Suprapubic skin (tissue), 4 donors: ENCODE results near the gene ABHD17C. TPM values are rescaled to one million over a fixed set of nuclear protein-coding genes. Genes with fewer than 3 reads are reported as not detected.

ENCODE experiments used
- DNase-seq, 2 donors: peaks; one replicate each; pipeline ENCODE4 v3.0.0-alpha.2; 2019; ENCODE audit warnings: low spot score in 2 of 2
- H3K27ac ChIP-seq: fragments of 200-600 bp; sonication (generic); one replicate; pipeline ENCODE4 v1.5.1; 2019
- H3K27me3 ChIP-seq: fragments of 200-600 bp; sonication (generic); one replicate; pipeline ENCODE4 v1.5.1; 2019
- H3K36me3 ChIP-seq: fragments of 200-600 bp; sonication (generic); one replicate; pipeline ENCODE4 v1.5.1; 2019
- H3K4me1 ChIP-seq: fragments of 200-600 bp; sonication (generic); one replicate; pipeline ENCODE4 v1.5.1; 2019
- H3K4me3 ChIP-seq: fragments of 200-600 bp; sonication (generic); one replicate; pipeline ENCODE4 v1.5.1; 2019; ENCODE audit warnings: mild to moderate bottlenecking
- H3K9me3 ChIP-seq: fragments of 200-600 bp; sonication (generic); one replicate; pipeline ENCODE4 v1.5.1; 2019
- EP300 ChIP-seq: sonication (generic); formaldehyde crosslinking; IDR thresholded peaks from one replicate; pipeline ENCODE4 v1.6.1; 2017; ENCODE audit warnings: antibody characterized with exemption
- POLR2A ChIP-seq, 2 donors: fragments of 450-650 bp; IDR thresholded peaks; one replicate each; pipeline ENCODE4 v1.6.1; 2017; ENCODE audit warnings: antibody characterized with exemption in 2 of 2, mild to moderate bottlenecking in 2 of 2, moderate library complexity in 2 of 2
- POLR2AphosphoS5 ChIP-seq, 3 donors: sonication (generic); formaldehyde crosslinking; IDR thresholded peaks; one replicate each; pipeline ENCODE4 v1.6.1; 2017; ENCODE audit warnings: antibody characterized with exemption in 3 of 3
- WGBS: methylation state at CpG from one replicate; pipeline ENCODE4 v1.1.5; 2018; 5-methylcytosine and 5-hydroxymethylcytosine counted together
- total RNA-seq, 4 donors: library from RNA; depleted of rRNA; stranded (reverse); fragments of >200 nt; gene quantifications; one replicate each; pipeline ENCODE4 v1.1.0, GENCODE V29; 2016
- TF ChIP-seq, protein P1 (sequence below), 2 donors: fragments of 200-600 bp in 1 of 2; fragments of 450-650 bp in 1 of 2; sonication (generic) in 1 of 2; IDR thresholded peaks; one replicate each; pipeline ENCODE4 v1.5.1; 2016 to 2019; ENCODE audit warnings: antibody characterized with exemption in 2 of 2, mild to moderate bottlenecking in 1 of 2, moderate library complexity in 1 of 2

Gene ABHD17C
- total RNA-seq, 4 donors from 2014 or later: 15.6 to 25.3 (median 21.1) TPM

DNA sequence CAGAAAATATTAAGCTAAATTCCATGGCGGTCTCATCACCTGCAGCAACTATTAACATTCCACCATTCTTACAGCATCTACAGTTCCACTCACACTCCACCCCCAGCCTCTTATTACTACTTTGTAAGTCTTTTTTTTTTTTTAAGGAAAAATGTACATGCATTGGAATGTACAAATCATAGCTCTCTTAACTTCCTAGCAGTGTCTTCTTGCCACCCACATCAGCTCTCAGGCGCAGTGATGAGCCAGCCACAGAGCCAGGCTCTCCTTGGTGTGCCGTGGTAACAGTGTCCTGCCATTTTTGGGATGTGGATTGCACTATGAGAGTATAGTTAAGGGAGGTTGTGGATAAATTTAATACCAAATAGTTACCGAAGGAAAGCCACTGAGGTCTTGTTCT lies 17.8 kb downstream of the ABHD17C start:
- no peak overlapping the region for H3K4me3 ChIP-seq
- no peak for TF ChIP-seq EP300
- TF ChIP-seq POLR2A (IDR thresholded peaks at IDR 0.05): no peak
- TF ChIP-seq POLR2AphosphoS5 (IDR thresholded peaks at IDR 0.05): no peak
- TF ChIP-seq, protein P1, sequence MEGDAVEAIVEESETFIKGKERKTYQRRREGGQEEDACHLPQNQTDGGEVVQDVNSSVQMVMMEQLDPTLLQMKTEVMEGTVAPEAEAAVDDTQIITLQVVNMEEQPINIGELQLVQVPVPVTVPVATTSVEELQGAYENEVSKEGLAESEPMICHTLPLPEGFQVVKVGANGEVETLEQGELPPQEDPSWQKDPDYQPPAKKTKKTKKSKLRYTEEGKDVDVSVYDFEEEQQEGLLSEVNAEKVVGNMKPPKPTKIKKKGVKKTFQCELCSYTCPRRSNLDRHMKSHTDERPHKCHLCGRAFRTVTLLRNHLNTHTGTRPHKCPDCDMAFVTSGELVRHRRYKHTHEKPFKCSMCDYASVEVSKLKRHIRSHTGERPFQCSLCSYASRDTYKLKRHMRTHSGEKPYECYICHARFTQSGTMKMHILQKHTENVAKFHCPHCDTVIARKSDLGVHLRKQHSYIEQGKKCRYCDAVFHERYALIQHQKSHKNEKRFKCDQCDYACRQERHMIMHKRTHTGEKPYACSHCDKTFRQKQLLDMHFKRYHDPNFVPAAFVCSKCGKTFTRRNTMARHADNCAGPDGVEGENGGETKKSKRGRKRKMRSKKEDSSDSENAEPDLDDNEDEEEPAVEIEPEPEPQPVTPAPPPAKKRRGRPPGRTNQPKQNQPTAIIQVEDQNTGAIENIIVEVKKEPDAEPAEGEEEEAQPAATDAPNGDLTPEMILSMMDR (IDR thresholded peaks at IDR 0.05): no peak
- H3K9me3 ChIP-seq: no peaks in the 10 kb centered on the region
- H3K27ac ChIP-seq: no peak overlapping the region
- H3K27me3 ChIP-seq: no peaks in the 10 kb centered on the region
- no peak for DNase-seq
- no peaks in the 10 kb centered on the region for H3K36me3 ChIP-seq
- H3K4me1 ChIP-seq: peaks cover 6% of the 10 kb centered on the region
- 97% methylated on average over 4 of the region's 4 CpGs for WGBS

DNA sequence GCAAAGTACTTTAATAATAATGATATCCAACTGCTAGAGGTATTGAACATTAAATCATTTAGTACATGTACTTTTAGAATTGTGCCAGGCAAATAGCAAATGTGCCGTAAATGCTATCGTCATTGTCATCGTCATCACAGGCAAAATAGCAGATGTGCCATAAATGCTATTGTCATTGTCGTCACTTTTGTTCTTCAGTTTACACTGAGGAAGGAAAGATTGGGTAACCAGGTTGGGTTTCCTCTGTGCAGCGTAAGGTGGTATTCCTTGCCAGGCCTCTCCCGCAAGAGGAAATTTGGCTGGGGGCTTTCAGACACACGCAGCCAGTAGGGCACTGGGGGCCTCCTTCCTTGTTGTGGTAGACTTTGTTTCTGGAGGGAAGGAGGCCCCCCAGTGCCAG lies 26.4 kb downstream of the ABHD17C start:
- TF ChIP-seq EP300 (no peak), POLR2A (IDR thresholded peaks at IDR 0.05) (no peak), POLR2AphosphoS5 (IDR thresholded peaks at IDR 0.05) (no peak)
- TF ChIP-seq, protein P1 (IDR thresholded peaks at IDR 0.05): no peak
- Histone ChIP-seq H3K4me3 (no peak overlapping the region), H3K4me1 (no peaks in the 10 kb centered on the region), H3K27ac (no peak overlapping the region), H3K36me3 (no peaks in the 10 kb centered on the region), H3K27me3 (no peaks in the 10 kb centered on the region), H3K9me3 (no peaks in the 10 kb centered on the region)
- WGBS: 91% methylated on average over 7 of the region's 7 CpGs
- no peak for DNase-seq

DNA sequence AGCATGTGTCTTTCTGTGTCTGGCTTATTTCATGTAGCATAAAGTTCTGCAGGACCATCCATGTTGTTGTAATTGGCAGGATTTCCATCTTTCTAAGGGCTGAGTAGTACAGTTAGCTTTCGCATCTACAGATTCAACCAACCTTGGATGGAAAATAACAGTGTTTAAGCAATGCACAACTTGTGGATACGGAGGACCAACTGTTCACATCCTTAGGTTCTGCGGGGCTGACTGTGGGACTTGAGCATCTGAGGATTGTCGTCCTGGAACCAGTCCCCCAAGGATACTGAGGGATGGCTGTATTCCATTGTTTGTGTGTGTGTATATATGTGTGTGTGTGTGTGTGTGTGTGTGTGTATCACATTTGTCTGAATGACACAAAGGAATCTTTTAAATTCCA lies 27.7 kb downstream of the ABHD17C start:
- Histone ChIP-seq H3K9me3 (no peaks in the 10 kb centered on the region), H3K36me3 (no peaks in the 10 kb centered on the region), H3K27me3 (no peaks in the 10 kb centered on the region), H3K27ac (no peak overlapping the region), H3K4me1 (no peaks in the 10 kb centered on the region), H3K4me3 (no peak overlapping the region)
- DNase-seq: no peak
- 92% methylated on average over 4 of the region's 4 CpGs for WGBS
- TF ChIP-seq, protein P1 (IDR thresholded peaks at IDR 0.05): no peak
- no peak for TF ChIP-seq POLR2AphosphoS5 (IDR thresholded peaks at IDR 0.05)

DNA sequence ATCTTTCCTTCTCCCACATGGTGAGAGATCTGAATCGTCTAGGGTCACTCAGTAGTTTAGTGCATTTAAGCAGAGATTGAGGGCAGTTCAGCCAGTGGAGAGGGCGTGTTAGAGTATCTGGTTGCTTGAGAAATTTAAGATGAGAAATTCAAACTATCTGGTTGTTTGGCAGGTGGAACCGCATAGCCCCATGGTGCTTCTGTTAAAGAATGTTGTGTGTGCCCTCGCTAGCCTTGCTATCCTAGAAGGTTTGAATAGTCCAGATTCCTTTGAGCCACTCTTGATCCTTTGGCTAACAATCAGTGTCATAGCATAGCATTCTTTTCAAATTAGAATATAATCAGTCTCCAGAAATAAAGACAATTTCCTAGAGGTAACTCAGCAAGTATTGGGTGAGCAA lies 32.1 kb downstream of the ABHD17C start:
- no peaks in the 10 kb centered on the region for H3K4me1 ChIP-seq
- no peaks in the 10 kb centered on the region for H3K36me3 ChIP-seq
- TF ChIP-seq POLR2AphosphoS5 (IDR thresholded peaks at IDR 0.05) (no peak), POLR2A (IDR thresholded peaks at IDR 0.05) (no peak), EP300 (no peak)
- H3K27ac ChIP-seq: no peak overlapping the region
- DNase-seq: no peak
- WGBS: 93% methylated on average over 4 of the region's 4 CpGs
- no peaks in the 10 kb centered on the region for H3K9me3 ChIP-seq
- H3K27me3 ChIP-seq: no peaks in the 10 kb centered on the region
- no peak overlapping the region for H3K4me3 ChIP-seq

DNA sequence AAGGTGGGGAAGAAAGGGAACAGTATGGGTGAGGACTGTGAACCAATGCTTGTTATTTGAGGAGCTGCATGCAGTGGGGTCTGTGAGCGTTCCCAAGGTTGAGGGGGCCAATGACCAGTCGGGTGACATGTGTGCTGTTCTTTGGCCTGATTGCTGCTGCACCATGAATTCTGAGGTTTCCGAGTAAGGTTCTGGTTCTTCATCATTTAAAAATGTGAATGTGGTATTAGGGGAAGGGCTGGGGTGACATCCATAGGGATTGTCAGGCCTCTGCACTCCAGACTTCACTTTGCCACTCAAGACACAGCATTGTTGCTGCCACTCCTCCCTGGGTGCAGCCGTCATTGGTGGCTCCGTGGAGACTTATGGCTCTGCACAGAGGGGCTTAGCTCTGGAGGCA lies 32.5 kb downstream of the ABHD17C start:
- H3K27ac ChIP-seq: no peak overlapping the region
- WGBS: 96% methylated on average over 3 of the region's 5 CpGs

More for the DNA sequence above, 32.5 kb downstream of the ABHD17C start:
- TF ChIP-seq, protein P1 (IDR thresholded peaks at IDR 0.05): no peak
- TF ChIP-seq POLR2AphosphoS5 (IDR thresholded peaks at IDR 0.05) (no peak), POLR2A (IDR thresholded peaks at IDR 0.05) (no peak), EP300 (no peak)
- no peak for DNase-seq
- Histone ChIP-seq H3K27me3 (no peaks in the 10 kb centered on the region), H3K36me3 (no peaks in the 10 kb centered on the region), H3K4me3 (no peak overlapping the region), H3K4me1 (peaks cover 1% of the 10 kb centered on the region), H3K9me3 (no peaks in the 10 kb centered on the region)
